Lower lobe of right lung (tissue), 2 donors: Measurements from ENCODE around the gene IL17D. TPM values are rescaled to one million over a fixed set of nuclear protein-coding genes. Genes with fewer than 3 reads are reported as not detected.
A peak's percentile ranks its signal among the peaks of the same experiment; 100 is the strongest.

Experiments used
- ATAC-seq, 2 donors: fragments of 200-7000 bp; cut with Tn5 transposase; one replicate each; pipeline ENCODE4 v1.9.1; 2020 to 2022; ENCODE audit warnings: mild to moderate bottlenecking in 2 of 2, moderate library complexity in 2 of 2
- DNase-seq: peaks from one replicate; pipeline ENCODE4 v3.0.0-alpha.2; 2020
- H3K27ac ChIP-seq: fragments of 200-600 bp; one replicate; pipeline ENCODE4 v1.8.0; 2022
- H3K27me3 ChIP-seq: fragments of 200-600 bp; one replicate; pipeline ENCODE4 v1.8.0; 2022; ENCODE audit warnings: low read depth
- H3K36me3 ChIP-seq: fragments of 200-600 bp; one replicate; pipeline ENCODE4 v1.8.0; 2022; ENCODE audit warnings: mild to moderate bottlenecking
- H3K4me1 ChIP-seq: fragments of 200-600 bp; one replicate; pipeline ENCODE4 v1.8.0; 2022
- H3K4me3 ChIP-seq: fragments of 200-600 bp; one replicate; pipeline ENCODE4 v1.8.0; 2022; ENCODE audit warnings: mild to moderate bottlenecking
- H3K9me3 ChIP-seq: fragments of 200-600 bp; one replicate; pipeline ENCODE4 v1.8.0; 2022
- CTCF ChIP-seq: fragments of 200-600 bp; IDR thresholded peaks from one replicate; pipeline ENCODE4 v1.8.0; 2022; ENCODE audit warnings: antibody characterized with exemption, mild to moderate bottlenecking
- intact Hi-C: fragments of 100-400 bp; cut with DNase I; formaldehyde crosslinking; loops from one replicate; pipeline ENCODE4 v1.11.0; 2022
- total RNA-seq: library from RNA; stranded (reverse); fragmentation: NEBNext Ultra II Directional; extraction: Animal tissue kit (Norgen Biotek cat#: 25700); gene quantifications from one replicate; pipeline ENCODE4 v1.2.1, GENCODE V29; 2021
- donor health status: DM: no; HTN: yes; CAD: no; lungs with severe emphysema.

IL17D gene
- total RNA-seq, 1 donor from 2014 or later: 1.5 TPM

- Histone ChIP-seq H3K36me3 (no peaks in the 10 kb centered on the region), H3K4me3 (peak overlapping the region; percentile 73), H3K27me3 (peaks cover 7% of the 10 kb centered on the region), H3K9me3 (no peaks in the 10 kb centered on the region), H3K27ac (peak overlapping the region; percentile 49), H3K4me1 (peaks cover 15% of the 10 kb centered on the region)
- peak in 1 of 2 donors; percentile 19 for ATAC-seq
- intact Hi-C loops: no loop called here
- no peak for TF ChIP-seq CTCF
- no peak for DNase-seq
Observed at GRCh38 chr13:20702530-20702914, 977 bp upstream of the IL17D start.

- Histone ChIP-seq H3K9me3 (no peaks in the 10 kb centered on the region), H3K4me1 (peaks cover 15% of the 10 kb centered on the region), H3K27me3 (peaks cover 7% of the 10 kb centered on the region), H3K4me3 (peak overlapping the region; percentile 47), H3K36me3 (no peaks in the 10 kb centered on the region), H3K27ac (no peak overlapping the region)
- intact Hi-C loops: no loop called here
- TF ChIP-seq CTCF: peak; percentile 50
- ATAC-seq (peak; percentile 93 to 96), DNase-seq (peak; percentile 90)
Observed at GRCh38 chr13:20703780-20704458, 420 bp downstream of the IL17D start.

GRCh38 chr13:20704459-20705069 lies 1.1 kb downstream of the IL17D start:
- H3K4me3 ChIP-seq: peak overlapping the region; percentile 47
- TF ChIP-seq CTCF: no peak
- H3K36me3 ChIP-seq: no peaks in the 10 kb centered on the region
- ATAC-seq: peak; percentile 11 to 38
- H3K27me3 ChIP-seq: peaks cover 7% of the 10 kb centered on the region
- no peak for DNase-seq
- no peak overlapping the region for H3K27ac ChIP-seq
- H3K4me1 ChIP-seq: peaks cover 15% of the 10 kb centered on the region
- H3K9me3 ChIP-seq: no peaks in the 10 kb centered on the region
- intact Hi-C loops: no loop called here

- Histone ChIP-seq H3K4me1 (peaks cover 15% of the 10 kb centered on the region), H3K4me3 (no peak overlapping the region), H3K36me3 (no peaks in the 10 kb centered on the region), H3K27ac (no peak overlapping the region), H3K27me3 (peaks cover 7% of the 10 kb centered on the region), H3K9me3 (no peaks in the 10 kb centered on the region)
- ATAC-seq: no peak
- no peak for DNase-seq
- intact Hi-C loops: no loop called here
- no peak for TF ChIP-seq CTCF
Observed at GRCh38 chr13:20706661-20707060, 3.2 kb downstream of the IL17D start.

- Histone ChIP-seq H3K36me3 (no peaks in the 10 kb centered on the region), H3K9me3 (no peaks in the 10 kb centered on the region), H3K4me1 (peaks cover 5% of the 10 kb centered on the region), H3K27me3 (no peaks in the 10 kb centered on the region), H3K27ac (no peak overlapping the region), H3K4me3 (no peak overlapping the region)
- no peak for TF ChIP-seq CTCF
- DNase-seq: no peak
- intact Hi-C loops: no loop called here
- no peak for ATAC-seq
Observed at GRCh38 chr13:20708216-20708615, 4.7 kb downstream of the IL17D start.
